Measurements from ENCODE around the gene CEL. TPM values are rescaled to one million over a fixed set of nuclear protein-coding genes. Genes with fewer than 3 reads are reported as not detected.
"Not testable (repeated sequence)": the region's sequence is repeated elsewhere in the genome, so short reads cannot be mapped to it uniquely, and the experiment has no call there.

Gene CEL
- total RNA-seq, 1 donor from 2014 or later = 1.9 TPM

GRCh38 chr9:133035669-133036068 is 26.1 kb upstream of the CEL start:
- no peak for TF ChIP-seq CTCF (IDR thresholded peaks at IDR 0.05; ENCODE audit: borderline replicate concordance)
- no peak for DNase-seq
- H3K36me3 ChIP-seq = no peaks in the 10 kb centered on the region
- intact Hi-C loops (cut with micrococcal nuclease) = loop anchor here (10.0 kb wide), 1 partner anchor 109 kb away; no protein-coding TSS in a partner anchor
- H3K4me1 ChIP-seq = peaks cover 28% of the 10 kb centered on the region
- no peak overlapping the region for H3K4me3 ChIP-seq
- no peaks in the 10 kb centered on the region for H3K9me3 ChIP-seq (replicated peaks)
- H3K27me3 ChIP-seq (ENCODE audit: low read depth) = no peaks in the 10 kb centered on the region
- H3K27ac ChIP-seq (replicated peaks) = no peak overlapping the region

GRCh38 chr9:133037775-133038515 is 23.8 kb upstream of the CEL start:
- no peak for TF ChIP-seq CTCF (IDR thresholded peaks at IDR 0.05; ENCODE audit: borderline replicate concordance)
- Histone ChIP-seq H3K4me1 (peaks cover 6% of the 10 kb centered on the region), H3K36me3 (peaks cover 13% of the 10 kb centered on the region), H3K27ac (replicated peaks) (no peak overlapping the region), H3K9me3 (replicated peaks) (no peaks in the 10 kb centered on the region), H3K4me3 (no peak overlapping the region), H3K27me3 (ENCODE audit: low read depth) (no peaks in the 10 kb centered on the region)
- intact Hi-C loops (cut with micrococcal nuclease) = loop anchor here (10.0 kb wide), 1 partner anchor 107 kb away; no protein-coding TSS in a partner anchor
- DNase-seq = no peak

- H3K9me3 ChIP-seq (replicated peaks); H3K4me1 ChIP-seq; intact Hi-C loops (cut with micrococcal nuclease); H3K27ac ChIP-seq (replicated peaks); H3K4me3 ChIP-seq; H3K27me3 ChIP-seq (ENCODE audit: low read depth): not testable (repeated sequence)
- peaks cover 43% of the 10 kb centered on the region for H3K36me3 ChIP-seq
- peak; percentile 69 for TF ChIP-seq CTCF (IDR thresholded peaks at IDR 0.05; ENCODE audit: borderline replicate concordance)
- peak; percentile 50 for DNase-seq
Observed at GRCh38 chr9:133040892-133041479, 20.8 kb upstream of the CEL start.

GRCh38 chr9:133041958-133042357 is 19.8 kb upstream of the CEL start:
- no peak for DNase-seq
- no peak for TF ChIP-seq CTCF (IDR thresholded peaks at IDR 0.05; ENCODE audit: borderline replicate concordance)
- intact Hi-C loops (cut with micrococcal nuclease) = no loop called here
- no peaks in the 10 kb centered on the region for H3K9me3 ChIP-seq (replicated peaks)
- H3K4me1 ChIP-seq = no peaks in the 10 kb centered on the region
- peaks cover 53% of the 10 kb centered on the region for H3K36me3 ChIP-seq
- no peak overlapping the region for H3K4me3 ChIP-seq
- no peak overlapping the region for H3K27ac ChIP-seq (replicated peaks)
- no peaks in the 10 kb centered on the region for H3K27me3 ChIP-seq (ENCODE audit: low read depth)

GRCh38 chr9:133042676-133043075 is 19.1 kb upstream of the CEL start:
- Histone ChIP-seq H3K27ac (replicated peaks) (no peak overlapping the region), H3K36me3 (peaks cover 60% of the 10 kb centered on the region), H3K4me1 (no peaks in the 10 kb centered on the region), H3K9me3 (replicated peaks) (no peaks in the 10 kb centered on the region), H3K27me3 (ENCODE audit: low read depth) (no peaks in the 10 kb centered on the region), H3K4me3 (no peak overlapping the region)
- no peak for DNase-seq
- intact Hi-C loops (cut with micrococcal nuclease) = no loop called here
- TF ChIP-seq CTCF (IDR thresholded peaks at IDR 0.05; ENCODE audit: borderline replicate concordance) = no peak

Data from left ventricle myocardium inferior (tissue), 1 donor.